ENCODE data around the gene TTC38.
"Not testable (repeated sequence)": the region's sequence is repeated elsewhere in the genome, so short reads cannot be mapped to it uniquely, and the experiment has no call there.

TTC38 gene

GRCh38 chr22:46247443-46247975 lies 20.3 kb upstream of the TTC38 start:
- DNase-seq: no peak

- peak; percentile 88 for DNase-seq
These were observed 17.6 kb upstream of the TTC38 start, which contains the start of gene CDPF1 for GRCh38 chr22:46250035-46250782. CDPF1 (minus strand) TSS chr22:46250293; CDS start chr22:46248284, 2,009 bp downstream.

- no peak for DNase-seq
These were observed 17.1 kb upstream of the TTC38 start for GRCh38 chr22:46250783-46251125.

- no peak for DNase-seq
These were observed 16.5 kb upstream of the TTC38 start for GRCh38 chr22:46251266-46251665.

GRCh38 chr22:46251816-46252380 lies 15.9 kb upstream of the TTC38 start:
- no peak for DNase-seq

GRCh38 chr22:46256358-46256958 lies 11.3 kb upstream of the TTC38 start:
- no peak for DNase-seq

GRCh38 chr22:46259374-46259773 lies 8.4 kb upstream of the TTC38 start:
- no peak for DNase-seq

GRCh38 chr22:46260038-46260437 lies 7.8 kb upstream of the TTC38 start:
- DNase-seq: no peak

GRCh38 chr22:46262449-46263215 lies 5.2 kb upstream of the TTC38 start:
- no peak for DNase-seq

GRCh38 chr22:46263216-46263590 lies 4.6 kb upstream of the TTC38 start, which contains the start of gene PKDREJ:
PKDREJ (minus strand) TSS chr22:46263343; CDS start chr22:46263322, 21 bp downstream.
- no peak for DNase-seq

- not testable (repeated sequence) for DNase-seq
These were observed 3.3 kb upstream of the TTC38 start for GRCh38 chr22:46264520-46264919.

GRCh38 chr22:46265627-46266026 lies 2.2 kb upstream of the TTC38 start:
- DNase-seq: not testable (repeated sequence)

- no peak for DNase-seq
These were observed 1.8 kb downstream of the TTC38 start for GRCh38 chr22:46269564-46269963.

GRCh38 chr22:46272196-46272595 lies 4.4 kb downstream of the TTC38 start:
- DNase-seq: no peak

GRCh38 chr22:46272762-46273431 lies 5.1 kb downstream of the TTC38 start:
- DNase-seq: no peak

- DNase-seq: no peak
These were observed 5.8 kb downstream of the TTC38 start for GRCh38 chr22:46273432-46274148.

GRCh38 chr22:46274381-46274780 lies 6.6 kb downstream of the TTC38 start:
- DNase-seq: no peak

GRCh38 chr22:46275455-46276122 lies 7.8 kb downstream of the TTC38 start:
- no peak for DNase-seq

- no peak for DNase-seq
These were observed 8.8 kb downstream of the TTC38 start for GRCh38 chr22:46276563-46276962.

GRCh38 chr22:46278656-46279645 lies 11.1 kb downstream of the TTC38 start:
- no peak for DNase-seq

All from NCI-H2171 (cell line).